GM23248 (cell line): ENCODE measurements around the gene TTC39A.

Experiments
- EZH2 ChIP-seq: fragments of 200-600 bp; sonication (generic); IDR thresholded peaks from 2 replicates; pipeline ENCODE4 v1.6.1; 2018; ENCODE audit warnings: antibody characterized with exemption, mild to moderate bottlenecking; ENCODE audit not compliant: insufficient read depth, poor library complexity, severe bottlenecking
- EZH2phosphoT487 ChIP-seq: fragments of 200-600 bp; sonication (generic); IDR thresholded peaks from 2 replicates; pipeline ENCODE4 v1.6.1; 2018; ENCODE audit warnings: antibody characterized with exemption, moderate library complexity, mild to moderate bottlenecking, low read depth; ENCODE audit not compliant: insufficient read depth

- TF ChIP-seq EZH2, result no peak
- TF ChIP-seq EZH2phosphoT487, result no peak
These were observed 4.2 kb downstream of the TTC39A start for GRCh38 chr1:51325878-51326755.
